Neural cell (in vitro differentiated cells): Measurements from ENCODE around the gene MROH2A. TPM values are rescaled to one million over a fixed set of nuclear protein-coding genes. Genes with fewer than 3 reads are reported as not detected.

ENCODE experiments used
- H2AFZ ChIP-seq: fragments of 200-600, 300-800 bp; sonication (generic), shearing (Covaris generic); 2 replicates; pipeline ENCODE4 v1.6.0; 2014; ENCODE audit warnings: low read depth, mild to moderate bottlenecking, antibody characterized with exemption, low read length, moderate library complexity
- H3F3A ChIP-seq: fragments of 200-600 bp; shearing (Covaris generic); 2 replicates; pipeline ENCODE4 v1.6.1; 2016; ENCODE audit warnings: mild to moderate bottlenecking, moderate library complexity, mixed read lengths, antibody characterized with exemption, low read length; ENCODE audit not compliant: insufficient read depth, poor library complexity, severe bottlenecking
- H3K27ac ChIP-seq: fragments of 200-600, 300-800 bp; sonication (generic), shearing (Covaris generic); 2 replicates; pipeline ENCODE4 v1.5.1; 2014; ENCODE audit warnings: mild to moderate bottlenecking, low read length, moderate library complexity
- H3K27me3 ChIP-seq: fragments of 300-800, 200-600 bp; sonication (generic), shearing (Covaris generic); 2 replicates; pipeline ENCODE4 v1.6.0; 2014; ENCODE audit warnings: mild to moderate bottlenecking, low read depth, low read length, moderate library complexity; ENCODE audit not compliant: insufficient read depth
- H3K36me3 ChIP-seq: fragments of 300-800, 200-600 bp; sonication (generic), shearing (Covaris generic); 2 replicates; pipeline ENCODE4 v1.5.1; 2014; ENCODE audit warnings: mild to moderate bottlenecking, antibody characterized with exemption, low read length, moderate library complexity; ENCODE audit not compliant: insufficient read depth
- H3K4me2 ChIP-seq: fragments of 300-800, 200-600 bp; sonication (generic), shearing (Covaris generic); 2 replicates; pipeline ENCODE4 v1.6.0; 2014; ENCODE audit warnings: mild to moderate bottlenecking, low read length
- H3K4me3 ChIP-seq: fragments of 300-800, 200-600 bp; sonication (generic), shearing (Covaris generic); 2 replicates; pipeline ENCODE4 v1.5.1; 2014; ENCODE audit warnings: mild to moderate bottlenecking, low read length, moderate library complexity
- H3K79me2 ChIP-seq: fragments of 200-600 bp; shearing (Covaris generic); replicated peaks from 2 replicates; pipeline ENCODE4 v1.6.0; 2014; ENCODE audit warnings: mild to moderate bottlenecking, low read length, moderate library complexity; ENCODE audit not compliant: insufficient read depth
- H3K9ac ChIP-seq: fragments of 300-800, 200-600 bp; sonication (generic), shearing (Covaris generic); 2 replicates; pipeline ENCODE4 v1.6.1; 2016; ENCODE audit warnings: mild to moderate bottlenecking, low read length, mixed read lengths
- H3K9me2 ChIP-seq: fragments of 200-600 bp; shearing (Covaris generic); 2 replicates; pipeline ENCODE4 v1.6.1; 2016; ENCODE audit warnings: mild to moderate bottlenecking, low read length, mixed read lengths; ENCODE audit not compliant: insufficient read depth
- H3K9me3 ChIP-seq: fragments of 200-600, 300-800 bp; sonication (generic), shearing (Covaris generic); 2 replicates; pipeline ENCODE4 v1.6.1; 2016; ENCODE audit warnings: mild to moderate bottlenecking, mixed run types, low read length, moderate library complexity, mixed read lengths
- H4K20me1 ChIP-seq: fragments of 200-600 bp; shearing (Covaris generic); 2 replicates; pipeline ENCODE4 v1.6.1; 2016; ENCODE audit warnings: mild to moderate bottlenecking, mixed run types; ENCODE audit not compliant: insufficient read depth
- EP300 ChIP-seq: fragments of 450-650 bp; conservative IDR thresholded peaks from 2 replicates; pipeline ENCODE4 v1.6.1; 2014; ENCODE audit warnings: antibody characterized with exemption, mild to moderate bottlenecking, moderate library complexity; ENCODE audit not compliant: poor library complexity, severe bottlenecking
- EZH2 ChIP-seq: fragments of 200-600, 300-800 bp; shearing (Covaris generic), sonication (generic); IDR thresholded peaks from 2 replicates; pipeline ENCODE4 v1.6.1; 2014; ENCODE audit warnings: antibody characterized with exemption, low read length, borderline replicate concordance, mild to moderate bottlenecking; ENCODE audit not compliant: insufficient read depth, poor library complexity, severe bottlenecking
- MXI1 ChIP-seq: fragments of 450-650 bp; conservative IDR thresholded peaks from 2 replicates; pipeline ENCODE4 v1.6.1; 2014; ENCODE audit warnings: antibody characterized with exemption, mild to moderate bottlenecking; ENCODE audit not compliant: poor library complexity, severe bottlenecking
- POLR2AphosphoS5 ChIP-seq: IDR thresholded peaks from 2 replicates; pipeline ENCODE4 v1.6.1; 2012
- RAD21 ChIP-seq: fragments of 450-650 bp; conservative IDR thresholded peaks from 2 replicates; pipeline ENCODE4 v1.6.1; 2014; ENCODE audit warnings: antibody characterized with exemption, mild to moderate bottlenecking, moderate library complexity
- SMC3 ChIP-seq: fragments of 450-650 bp; conservative IDR thresholded peaks from 2 replicates; pipeline ENCODE4 v1.6.1; 2014; ENCODE audit warnings: antibody characterized with exemption, mild to moderate bottlenecking, moderate library complexity; ENCODE audit not compliant: poor library complexity
- TAF1 ChIP-seq: IDR thresholded peaks from 2 replicates; pipeline ENCODE4 v1.6.1; 2012; ENCODE audit warnings: low read depth
- polyA plus RNA-seq: library from polyadenylated mRNA; depleted of rRNA; stranded (reverse); fragments of >200 nt; gene quantifications from 2 replicates; pipeline ENCODE4 v1.2.3, GENCODE V29; 2014
- TF ChIP-seq, protein P1 (sequence below): fragments of 450-650 bp; IDR thresholded peaks from 2 replicates; pipeline ENCODE4 v1.5.1; 2014; ENCODE audit warnings: antibody characterized with exemption, mild to moderate bottlenecking, moderate library complexity; ENCODE audit not compliant: poor library complexity, severe bottlenecking
- TF ChIP-seq, protein P2 (sequence below): IDR thresholded peaks from 2 replicates; pipeline ENCODE4 v1.6.1; 2012; ENCODE audit warnings: borderline replicate concordance

Gene MROH2A
- polyA plus RNA-seq, 1 donor from 2014 or later = not detected

DNA sequence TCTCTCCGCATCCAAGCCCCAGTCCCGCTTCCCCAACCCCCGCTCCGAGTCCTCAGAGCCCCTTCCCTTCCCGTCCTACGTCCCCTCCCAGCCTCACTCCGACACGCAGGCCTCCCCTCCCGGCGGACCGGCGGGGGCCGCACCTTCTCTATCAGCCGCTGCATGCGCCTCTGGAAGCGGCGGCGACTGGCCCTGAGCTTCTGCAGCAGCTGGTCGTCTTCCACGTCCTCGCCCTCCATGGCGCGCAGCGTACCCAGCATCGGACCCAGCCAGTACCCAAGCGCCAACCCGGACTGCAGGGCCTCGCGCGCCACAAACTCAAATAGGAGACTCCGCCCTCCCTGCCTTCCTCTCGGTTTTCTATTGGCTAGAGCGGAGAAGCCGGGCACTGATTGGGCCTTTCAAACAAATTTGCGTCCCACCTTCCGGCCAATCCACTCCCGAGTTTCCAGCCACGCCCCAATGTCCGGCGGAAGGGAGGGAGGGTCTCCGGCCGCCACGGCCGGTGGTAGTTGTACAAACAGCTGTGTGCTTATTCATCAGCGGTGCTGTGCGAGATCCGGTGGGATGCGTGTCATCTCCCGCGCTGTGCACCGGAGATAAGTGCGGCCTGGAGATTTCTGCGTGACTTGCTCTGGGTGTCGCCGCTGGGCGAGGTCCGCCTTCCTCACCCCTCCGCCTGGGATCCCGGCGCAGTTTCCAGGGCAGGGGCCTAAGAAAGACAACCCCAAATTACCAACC, 76.3 kb downstream of the MROH2A start, which contains the start of gene HJURP:
HJURP (minus strand) TSS at position 295 of the 741 bp plus-strand sequence; CDS start at position 260, 35 bp downstream.
- TF ChIP-seq, protein P1, sequence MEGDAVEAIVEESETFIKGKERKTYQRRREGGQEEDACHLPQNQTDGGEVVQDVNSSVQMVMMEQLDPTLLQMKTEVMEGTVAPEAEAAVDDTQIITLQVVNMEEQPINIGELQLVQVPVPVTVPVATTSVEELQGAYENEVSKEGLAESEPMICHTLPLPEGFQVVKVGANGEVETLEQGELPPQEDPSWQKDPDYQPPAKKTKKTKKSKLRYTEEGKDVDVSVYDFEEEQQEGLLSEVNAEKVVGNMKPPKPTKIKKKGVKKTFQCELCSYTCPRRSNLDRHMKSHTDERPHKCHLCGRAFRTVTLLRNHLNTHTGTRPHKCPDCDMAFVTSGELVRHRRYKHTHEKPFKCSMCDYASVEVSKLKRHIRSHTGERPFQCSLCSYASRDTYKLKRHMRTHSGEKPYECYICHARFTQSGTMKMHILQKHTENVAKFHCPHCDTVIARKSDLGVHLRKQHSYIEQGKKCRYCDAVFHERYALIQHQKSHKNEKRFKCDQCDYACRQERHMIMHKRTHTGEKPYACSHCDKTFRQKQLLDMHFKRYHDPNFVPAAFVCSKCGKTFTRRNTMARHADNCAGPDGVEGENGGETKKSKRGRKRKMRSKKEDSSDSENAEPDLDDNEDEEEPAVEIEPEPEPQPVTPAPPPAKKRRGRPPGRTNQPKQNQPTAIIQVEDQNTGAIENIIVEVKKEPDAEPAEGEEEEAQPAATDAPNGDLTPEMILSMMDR = no peak
- TF ChIP-seq MXI1 = peak; percentile 97
- peak; percentile 48 for TF ChIP-seq POLR2AphosphoS5
- peak; percentile 26 for TF ChIP-seq RAD21
- peak; percentile 40 for TF ChIP-seq SMC3
- H4K20me1 ChIP-seq = no peaks in the 10 kb centered on the region
- H3K27ac ChIP-seq = no peak within 1 kb of the TSS
- no peaks in the 10 kb centered on the region for H3K27me3 ChIP-seq
- H3K36me3 ChIP-seq = no peaks in the 10 kb centered on the region
- H3K9ac ChIP-seq = peak within 1 kb of the TSS; percentile 51
- no peaks in the 10 kb centered on the region for H3K9me2 ChIP-seq
- H3K79me2 ChIP-seq = peaks cover 33% of the 10 kb centered on the region
- peak within 1 kb of the TSS; percentile 73 for H2AFZ ChIP-seq
- no peaks in the 10 kb centered on the region for H3F3A ChIP-seq
- H3K4me2 ChIP-seq = peak within 1 kb of the TSS; percentile 71
- H3K9me3 ChIP-seq = no peaks in the 10 kb centered on the region
- peak within 1 kb of the TSS; percentile 88 for H3K4me3 ChIP-seq

DNA sequence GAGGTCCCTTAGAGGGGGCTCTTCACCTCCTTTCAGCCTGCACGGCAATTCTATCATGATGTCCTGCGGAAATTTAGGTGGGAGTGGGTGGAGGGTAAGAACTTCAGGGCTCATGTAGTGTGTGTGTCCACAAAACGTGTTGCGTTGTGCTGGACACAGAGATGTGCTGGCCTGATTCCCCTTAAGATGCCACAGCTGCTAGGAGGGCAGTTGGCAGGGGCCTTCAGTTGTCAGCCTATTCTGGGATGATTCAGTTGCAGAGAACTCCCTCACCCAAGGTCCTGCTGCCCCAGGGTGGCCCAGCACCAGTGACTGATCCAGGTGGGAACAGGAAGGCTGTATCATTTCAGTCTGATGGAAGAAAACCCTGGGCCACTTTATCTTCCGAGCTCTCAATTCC, 77.2 kb downstream of the MROH2A start:
- no peak overlapping the region for H2AFZ ChIP-seq
- H3K9ac ChIP-seq = no peak overlapping the region
- H3K4me2 ChIP-seq = no peak overlapping the region
- H3K27ac ChIP-seq = no peak overlapping the region
- H3K9me3 ChIP-seq = no peaks in the 10 kb centered on the region
- no peaks in the 10 kb centered on the region for H3K9me2 ChIP-seq
- peak overlapping the region; percentile 88 for H3K4me3 ChIP-seq
- H3K27me3 ChIP-seq = no peaks in the 10 kb centered on the region
- H3K36me3 ChIP-seq = no peaks in the 10 kb centered on the region
- peaks cover 33% of the 10 kb centered on the region for H3K79me2 ChIP-seq
- no peaks in the 10 kb centered on the region for H4K20me1 ChIP-seq
- TF ChIP-seq EZH2 (no peak), POLR2AphosphoS5 (no peak), TAF1 (no peak), SMC3 (no peak), MXI1 (no peak), EP300 (no peak)
- TF ChIP-seq, protein P2, sequence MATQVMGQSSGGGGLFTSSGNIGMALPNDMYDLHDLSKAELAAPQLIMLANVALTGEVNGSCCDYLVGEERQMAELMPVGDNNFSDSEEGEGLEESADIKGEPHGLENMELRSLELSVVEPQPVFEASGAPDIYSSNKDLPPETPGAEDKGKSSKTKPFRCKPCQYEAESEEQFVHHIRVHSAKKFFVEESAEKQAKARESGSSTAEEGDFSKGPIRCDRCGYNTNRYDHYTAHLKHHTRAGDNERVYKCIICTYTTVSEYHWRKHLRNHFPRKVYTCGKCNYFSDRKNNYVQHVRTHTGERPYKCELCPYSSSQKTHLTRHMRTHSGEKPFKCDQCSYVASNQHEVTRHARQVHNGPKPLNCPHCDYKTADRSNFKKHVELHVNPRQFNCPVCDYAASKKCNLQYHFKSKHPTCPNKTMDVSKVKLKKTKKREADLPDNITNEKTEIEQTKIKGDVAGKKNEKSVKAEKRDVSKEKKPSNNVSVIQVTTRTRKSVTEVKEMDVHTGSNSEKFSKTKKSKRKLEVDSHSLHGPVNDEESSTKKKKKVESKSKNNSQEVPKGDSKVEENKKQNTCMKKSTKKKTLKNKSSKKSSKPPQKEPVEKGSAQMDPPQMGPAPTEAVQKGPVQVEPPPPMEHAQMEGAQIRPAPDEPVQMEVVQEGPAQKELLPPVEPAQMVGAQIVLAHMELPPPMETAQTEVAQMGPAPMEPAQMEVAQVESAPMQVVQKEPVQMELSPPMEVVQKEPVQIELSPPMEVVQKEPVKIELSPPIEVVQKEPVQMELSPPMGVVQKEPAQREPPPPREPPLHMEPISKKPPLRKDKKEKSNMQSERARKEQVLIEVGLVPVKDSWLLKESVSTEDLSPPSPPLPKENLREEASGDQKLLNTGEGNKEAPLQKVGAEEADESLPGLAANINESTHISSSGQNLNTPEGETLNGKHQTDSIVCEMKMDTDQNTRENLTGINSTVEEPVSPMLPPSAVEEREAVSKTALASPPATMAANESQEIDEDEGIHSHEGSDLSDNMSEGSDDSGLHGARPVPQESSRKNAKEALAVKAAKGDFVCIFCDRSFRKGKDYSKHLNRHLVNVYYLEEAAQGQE = no peak
- TF ChIP-seq, protein P1 = no peak
- no peaks in the 10 kb centered on the region for H3F3A ChIP-seq
